Cerebellar nuclear complex (tissue), 1 donor: ENCODE data around the gene CLNS1A.
A peak's percentile ranks its signal among the peaks of the same experiment; 100 is the strongest.
"Not testable (repeated sequence)": the region's sequence is repeated elsewhere in the genome, so short reads cannot be mapped to it uniquely, and the experiment has no call there.

Experiments used
- DNase-seq, 2 experiments: peaks; one replicate each; lab custom pipeline; 2025; lab: John Stamatoyannopoulos, UW

CLNS1A gene, protein sequence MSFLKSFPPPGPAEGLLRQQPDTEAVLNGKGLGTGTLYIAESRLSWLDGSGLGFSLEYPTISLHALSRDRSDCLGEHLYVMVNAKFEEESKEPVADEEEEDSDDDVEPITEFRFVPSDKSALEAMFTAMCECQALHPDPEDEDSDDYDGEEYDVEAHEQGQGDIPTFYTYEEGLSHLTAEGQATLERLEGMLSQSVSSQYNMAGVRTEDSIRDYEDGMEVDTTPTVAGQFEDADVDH

DNA sequence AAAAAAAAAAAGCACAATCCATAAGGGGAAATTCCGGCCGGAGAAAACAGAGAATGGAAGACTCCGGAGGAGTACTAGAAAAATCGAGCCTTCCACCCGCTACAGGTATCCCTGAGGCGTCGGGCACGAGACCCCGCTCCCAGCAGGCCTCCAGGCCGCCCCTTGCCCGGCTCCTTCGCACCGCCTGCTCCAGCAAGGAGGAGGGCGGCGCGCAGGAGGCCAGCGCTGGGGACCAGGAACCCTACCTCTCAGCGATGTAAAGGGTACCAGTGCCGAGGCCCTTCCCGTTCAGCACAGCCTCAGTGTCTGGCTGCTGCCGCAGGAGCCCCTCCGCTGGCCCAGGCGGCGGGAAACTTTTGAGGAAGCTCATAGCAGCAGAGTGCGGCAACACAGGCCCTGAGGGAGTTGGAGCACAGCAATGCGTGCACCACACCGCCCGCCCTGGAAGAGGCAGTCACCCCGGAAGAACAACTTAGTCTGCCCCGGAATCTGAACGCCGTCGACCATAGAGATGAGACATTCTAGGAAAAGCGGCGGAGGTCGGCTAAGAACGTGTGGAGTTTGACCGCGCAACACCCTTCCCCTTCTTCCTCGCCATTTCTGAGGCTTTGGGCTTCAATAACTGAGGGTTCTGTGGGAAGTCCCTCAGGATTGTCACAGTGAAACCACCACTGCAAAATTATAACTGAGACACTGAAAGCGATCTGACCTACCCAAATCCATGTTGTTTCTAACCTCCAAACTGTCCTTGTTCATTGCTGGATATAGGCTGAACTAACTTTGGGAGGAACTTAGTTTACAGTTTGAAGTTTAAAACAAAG lies at the start of gene CLNS1A:
Gene CLNS1A, minus strand, starts transcription at position 450 of the 821 bp plus-strand sequence. Its CDS starts 80 bp downstream, at position 370.
- peak; percentile 55 to 56 for DNase-seq

DNA sequence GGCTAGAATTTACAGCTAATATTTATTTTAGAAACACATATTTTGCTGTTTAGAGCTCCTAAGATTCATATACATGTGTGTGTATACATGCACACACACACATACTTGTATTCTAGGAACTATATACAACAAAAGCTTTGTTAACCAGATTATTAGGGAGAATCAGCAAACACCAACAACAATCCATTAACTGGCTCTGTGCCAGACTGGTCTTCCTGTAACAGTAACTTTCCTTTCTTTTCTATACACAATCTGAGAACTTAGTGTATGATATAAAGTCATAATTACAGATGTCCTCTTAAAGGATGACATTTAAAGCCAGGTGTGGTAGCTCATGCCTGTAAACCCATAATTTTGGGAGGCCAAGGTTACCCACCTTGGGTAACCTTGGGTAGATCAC lies 49.5 kb upstream of the CLNS1A start:
- DNase-seq, result no peak

DNA sequence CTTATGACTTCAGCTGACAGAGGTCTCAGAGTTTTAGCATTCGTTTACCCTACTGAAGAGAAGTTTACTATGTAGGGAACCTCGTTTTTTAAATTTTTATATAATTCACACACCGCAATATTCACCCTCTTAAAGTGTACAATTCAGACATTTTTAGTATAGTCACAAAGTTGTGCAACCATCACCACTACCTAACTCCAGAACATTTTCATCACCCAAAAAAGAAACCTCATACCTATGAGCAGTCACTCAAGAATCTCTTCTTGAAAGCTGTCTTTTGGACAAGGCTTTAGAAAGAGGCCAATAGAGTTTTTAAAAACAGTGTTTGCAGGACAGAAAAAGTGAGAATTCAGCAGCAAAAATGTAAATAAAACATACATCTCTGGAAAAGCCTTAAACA lies 39.5 kb upstream of the CLNS1A start:
- no peak for DNase-seq

DNA sequence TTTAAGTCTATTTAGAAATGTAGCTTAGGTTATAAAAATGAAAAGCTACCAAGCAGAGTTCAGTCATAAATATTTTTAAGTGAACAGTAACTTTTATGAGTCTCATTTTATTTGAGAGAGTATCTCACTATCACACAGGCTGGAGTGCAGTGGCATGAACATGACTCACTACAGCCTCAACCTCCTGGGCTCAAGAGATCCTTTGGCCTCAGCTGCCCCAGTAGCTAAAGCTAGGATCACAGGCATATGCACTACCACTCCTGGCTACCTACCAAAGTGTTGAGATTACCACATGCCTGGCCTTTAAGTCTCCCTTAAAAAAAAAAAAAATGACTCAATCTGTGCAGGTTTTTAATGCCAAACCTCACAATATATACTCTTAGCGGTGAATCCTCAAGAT lies 34.7 kb upstream of the CLNS1A start:
- DNase-seq, result no peak

DNA sequence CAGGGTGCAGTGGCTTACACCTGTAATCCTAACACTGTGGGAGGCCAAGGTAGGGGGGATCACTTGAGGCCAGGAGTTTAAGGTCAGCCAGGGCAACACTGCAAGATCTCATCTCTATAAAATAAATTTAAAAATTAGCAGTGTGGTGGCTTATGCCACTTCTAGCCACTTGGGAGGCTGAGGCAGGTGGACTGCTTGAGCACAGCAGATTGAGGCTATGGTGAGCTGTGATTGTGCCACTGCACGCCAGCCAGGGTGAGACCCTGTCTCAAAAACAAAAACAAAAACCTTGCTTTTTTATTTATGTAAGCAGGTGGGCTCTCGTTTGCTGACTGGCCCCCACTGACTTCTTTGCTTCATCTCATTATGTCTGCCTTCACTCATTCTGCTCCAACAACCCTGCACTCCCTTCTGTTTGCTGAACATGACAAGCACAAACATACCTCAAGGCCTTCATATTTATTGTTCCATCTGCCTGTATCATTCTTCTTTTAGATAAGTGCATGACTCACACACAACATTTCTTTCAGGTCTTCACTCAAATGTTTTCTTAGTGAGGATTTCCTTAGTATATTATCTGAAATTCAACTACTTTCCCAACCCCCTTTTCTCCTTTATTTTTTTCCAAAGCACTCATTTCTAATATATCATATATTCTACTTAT lies 32.4 kb upstream of the CLNS1A start:
- DNase-seq, result no peak

DNA sequence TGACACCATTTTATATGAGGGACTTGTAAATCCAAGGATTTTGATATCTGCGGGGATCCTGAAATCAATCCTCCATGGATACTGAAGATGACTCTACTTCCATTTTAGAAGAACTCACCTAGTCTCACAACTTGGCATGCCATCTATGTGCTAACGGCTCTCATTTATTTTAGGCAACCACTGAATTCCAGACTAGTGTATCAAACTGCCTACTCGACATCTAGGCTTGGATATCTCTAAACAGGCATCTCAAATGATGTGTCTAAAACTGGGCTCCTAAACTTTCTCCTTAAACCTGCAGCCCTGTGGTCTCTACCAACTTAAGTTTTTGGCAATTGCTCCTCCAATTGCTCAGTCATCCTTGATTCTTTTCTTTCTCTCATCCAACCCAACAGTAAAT lies 31.2 kb upstream of the CLNS1A start:
- DNase-seq, result no peak

DNA sequence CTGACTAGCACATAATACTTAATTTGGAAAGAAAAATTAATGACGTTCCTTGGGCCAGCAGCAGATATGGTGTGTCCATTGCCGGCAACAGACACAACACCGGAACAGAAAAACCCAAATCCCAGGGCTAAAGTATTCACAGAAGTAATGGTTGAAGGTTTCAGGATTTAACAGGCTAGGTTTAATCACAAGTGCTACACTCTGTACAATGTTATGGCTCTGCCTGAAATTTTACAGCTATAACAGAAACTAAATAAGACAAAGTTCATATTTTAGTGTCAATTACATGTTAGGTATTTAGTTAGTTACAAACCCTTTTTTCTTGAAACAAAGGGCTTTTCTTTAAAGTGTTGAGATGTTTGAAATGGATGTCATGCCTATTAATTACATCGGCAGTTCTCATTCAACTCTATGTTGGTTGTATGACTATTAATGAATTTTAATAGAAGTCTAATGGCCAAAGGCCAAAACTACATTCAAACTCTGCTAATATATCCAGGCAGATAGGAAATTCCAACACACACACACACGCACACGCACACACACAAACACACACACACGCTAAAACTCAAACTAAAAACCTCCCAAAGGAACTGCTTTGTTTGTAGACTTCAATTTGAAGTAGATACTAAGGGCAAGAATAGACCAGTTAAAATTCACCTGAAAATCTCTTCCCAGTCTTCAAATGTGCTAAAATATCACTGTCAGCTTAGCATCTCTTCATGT lies 27.8 kb upstream of the CLNS1A start:
- no peak for DNase-seq

DNA sequence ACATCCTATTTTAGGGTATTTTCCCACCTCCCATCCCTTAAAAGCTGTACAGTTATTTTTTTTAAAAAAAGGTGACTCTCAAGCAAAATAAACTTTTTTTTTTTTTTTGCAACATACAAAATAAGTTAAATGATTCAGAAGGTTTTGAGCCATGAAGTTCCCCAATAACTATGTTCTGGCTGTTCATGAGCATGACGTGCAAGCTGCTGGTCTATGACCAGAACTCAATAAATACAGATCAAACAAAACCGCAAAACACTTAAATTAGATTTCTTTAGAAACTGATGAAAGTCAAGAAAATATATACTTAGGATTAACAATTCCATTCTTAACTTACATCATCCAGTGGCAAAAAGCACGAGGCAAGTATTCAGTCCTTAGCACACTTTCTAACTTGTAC lies 24.1 kb upstream of the CLNS1A start:
- no peak for DNase-seq

DNA sequence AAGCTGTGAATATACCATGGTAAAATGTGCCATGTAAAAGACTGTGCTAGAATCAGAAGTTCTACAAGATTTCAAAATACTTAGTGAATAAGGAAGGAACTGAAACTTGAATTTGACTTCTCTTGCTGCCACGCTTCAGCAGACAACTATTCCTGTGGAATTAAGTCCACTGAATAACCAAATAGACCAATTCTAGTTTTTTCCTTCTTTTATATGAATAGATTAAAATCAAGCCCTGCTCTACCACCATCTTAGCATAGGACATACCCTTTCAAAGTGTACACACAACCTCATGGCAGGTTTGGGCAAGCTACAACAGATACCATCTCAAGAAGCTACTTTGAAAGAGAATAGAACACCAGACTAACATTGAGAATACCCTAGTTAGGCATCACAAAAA lies 23.4 kb upstream of the CLNS1A start:
- DNase-seq, result no peak

DNA sequence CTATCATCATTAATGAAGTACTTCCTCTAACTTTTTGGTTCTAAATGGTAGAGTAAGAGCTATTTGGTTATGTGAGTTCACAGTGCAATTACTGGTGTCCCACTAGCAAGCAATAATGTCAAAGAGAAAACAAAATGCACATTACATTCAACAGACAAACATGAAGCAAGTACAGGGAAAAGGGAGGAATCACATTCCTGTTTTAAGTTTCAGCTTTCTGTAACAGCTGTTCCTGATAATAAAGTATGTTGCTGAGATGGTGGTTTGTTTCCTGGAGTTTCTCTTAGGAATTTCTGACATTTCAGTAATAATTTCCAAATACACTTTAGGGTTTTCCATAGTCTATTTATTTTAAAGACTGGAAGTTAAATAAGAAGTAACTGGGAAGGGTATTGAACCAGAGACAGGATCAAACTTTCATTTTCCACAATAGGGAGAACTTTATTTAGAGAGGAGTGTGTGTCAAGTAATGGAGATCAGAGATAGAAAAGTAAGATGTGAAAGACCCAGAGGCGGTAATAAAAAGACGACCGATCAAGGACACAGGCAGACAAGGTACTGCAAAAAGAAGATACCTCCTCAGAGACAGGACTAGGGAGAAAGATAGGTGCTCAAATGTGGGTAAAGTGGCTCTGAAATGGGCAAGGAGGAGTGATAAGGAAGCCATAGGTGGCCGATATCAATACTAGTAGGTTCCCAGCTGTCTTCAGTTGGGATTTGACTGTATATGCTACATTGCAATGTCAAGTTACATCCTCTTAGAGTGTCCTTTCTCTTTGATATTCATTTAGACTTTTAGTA lies 20.8 kb upstream of the CLNS1A start:
- no peak for DNase-seq

DNA sequence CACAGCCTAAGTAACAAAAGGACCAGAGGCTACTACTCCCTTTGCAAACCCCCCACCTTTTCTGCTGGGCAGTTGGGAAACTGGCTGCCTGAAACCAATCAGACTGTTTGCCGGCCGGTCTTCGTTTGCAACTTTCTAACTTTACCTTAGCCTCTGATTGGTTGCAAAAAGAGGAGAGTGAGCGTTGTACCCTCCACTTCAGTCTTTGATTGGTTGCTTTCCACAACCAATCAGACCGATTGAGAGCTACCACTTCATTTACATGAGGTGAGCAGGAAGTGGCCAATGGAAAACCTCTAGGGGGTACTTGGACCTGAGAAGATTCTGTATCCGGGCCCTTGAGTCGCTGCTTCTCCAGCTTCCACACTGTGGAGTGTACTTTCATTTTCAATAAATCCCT lies 18.8 kb upstream of the CLNS1A start:
- no peak for DNase-seq

DNA sequence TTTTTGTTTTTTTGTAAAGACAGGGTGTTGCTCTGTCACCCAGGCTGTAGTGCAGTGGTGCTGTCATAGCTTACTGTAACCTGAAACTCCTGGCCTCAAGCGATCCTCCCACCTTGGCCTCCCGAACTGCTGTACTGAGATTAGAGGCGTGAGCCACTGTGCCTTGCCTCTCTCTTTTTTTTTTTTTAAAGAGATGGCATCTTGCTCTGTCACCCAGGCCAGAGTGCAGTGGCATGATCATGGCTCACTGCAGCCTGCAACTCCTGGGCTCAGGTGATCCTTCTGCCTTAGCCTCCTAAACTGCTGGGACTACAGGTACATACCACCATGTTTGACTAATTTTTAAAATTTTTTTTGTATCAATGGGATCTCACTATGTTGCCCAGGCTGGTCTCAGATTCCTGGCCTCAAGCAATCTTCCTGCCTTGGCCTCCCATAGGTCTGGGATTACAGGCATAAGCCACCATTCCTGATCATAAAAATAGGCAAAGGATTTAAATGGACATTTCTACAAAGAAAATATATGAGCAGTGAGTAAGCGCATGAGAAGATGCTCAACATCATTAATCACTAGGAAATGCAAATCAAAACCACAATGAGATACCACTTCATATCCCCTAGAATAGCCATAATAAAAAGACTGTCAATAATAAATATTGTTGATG lies 17.3 kb upstream of the CLNS1A start:
- no peak for DNase-seq

DNA sequence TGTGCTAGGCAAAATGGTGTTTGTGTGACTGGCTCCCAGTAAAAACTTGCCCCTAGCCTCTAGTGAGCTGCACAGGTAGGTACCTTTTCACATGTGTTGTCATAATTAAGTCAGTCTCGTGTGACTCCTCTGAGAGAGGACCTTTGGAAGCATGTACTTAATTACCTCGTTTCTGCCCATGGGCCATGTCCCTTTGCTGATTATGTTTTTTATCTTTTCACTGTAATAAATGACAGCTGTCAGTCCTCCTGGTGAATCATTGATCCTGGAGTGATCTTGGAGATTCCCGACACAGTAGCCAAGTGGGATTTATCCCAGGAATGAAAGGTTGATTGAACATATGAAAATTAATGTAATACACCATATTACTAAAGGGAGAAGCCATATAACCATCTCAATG lies 12.5 kb upstream of the CLNS1A start:
- no peak for DNase-seq

DNA sequence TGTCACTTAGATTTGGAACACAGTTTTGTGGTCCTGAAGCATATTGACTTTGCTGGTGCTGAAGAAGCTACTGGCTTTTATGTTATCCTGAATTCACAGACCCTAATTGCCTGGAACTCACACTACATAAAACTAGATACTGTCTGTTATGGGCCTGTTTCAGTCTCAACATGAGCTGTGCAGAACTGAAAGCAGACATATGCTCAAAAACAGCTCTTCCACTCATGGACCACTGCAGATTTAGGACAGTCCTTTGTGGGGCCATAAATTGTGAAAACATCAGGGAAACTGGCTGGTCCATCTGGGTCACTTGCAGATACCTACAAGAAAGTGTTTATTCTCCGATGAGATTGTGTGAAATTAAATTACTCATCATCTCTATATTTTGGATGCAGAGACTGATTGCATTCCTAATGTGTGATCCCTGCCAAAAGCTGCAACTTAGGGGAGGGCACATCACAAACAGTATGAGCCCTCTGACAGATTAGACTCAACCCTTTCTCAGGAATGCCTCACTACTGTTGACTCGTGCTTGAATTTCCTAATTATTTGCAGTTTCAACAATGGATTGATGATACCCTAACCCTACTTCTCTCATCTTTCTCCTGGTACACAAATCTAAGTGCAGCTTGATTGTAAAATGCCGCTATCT lies 10.2 kb upstream of the CLNS1A start:
- no peak for DNase-seq

DNA sequence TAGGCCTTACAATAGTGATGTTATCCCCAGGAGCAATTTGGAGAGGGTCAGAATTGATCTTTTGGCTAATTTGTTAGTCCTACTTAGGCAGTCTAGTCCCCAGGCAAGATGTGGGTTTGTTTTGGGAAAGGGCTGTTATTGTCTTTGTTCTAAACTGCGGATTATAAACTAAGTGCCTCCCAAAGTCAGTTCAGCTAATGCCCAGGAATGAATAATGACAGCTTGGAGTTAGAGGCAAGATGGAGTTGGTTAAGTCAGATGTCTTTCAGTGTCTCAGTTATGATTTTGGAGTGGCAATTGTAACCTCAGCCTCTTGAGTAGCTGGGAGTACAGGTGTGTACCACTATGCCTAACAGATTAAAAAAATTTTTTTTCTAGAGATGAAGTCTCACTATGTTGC lies 7.3 kb upstream of the CLNS1A start:
- no peak for DNase-seq

DNA sequence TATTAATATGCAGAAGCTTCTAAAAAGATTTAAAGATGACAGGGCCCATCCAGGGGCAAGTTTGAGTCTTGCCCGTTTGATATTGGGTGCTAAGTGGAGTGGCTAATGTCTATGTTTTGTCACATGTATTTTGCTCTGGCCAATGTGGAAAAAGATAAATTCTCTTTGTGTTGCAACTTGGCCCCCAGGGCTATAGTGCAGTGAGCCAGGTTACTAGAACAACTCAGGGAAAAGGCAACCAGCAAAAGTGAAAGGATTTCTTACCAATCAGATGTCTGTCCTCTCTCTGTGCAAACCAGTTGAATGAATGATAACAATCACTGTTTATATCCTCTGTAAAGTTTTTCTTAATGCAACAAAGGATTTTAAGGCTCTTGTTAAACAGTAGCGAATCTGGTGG lies 4.6 kb upstream of the CLNS1A start:
- no peak for DNase-seq

DNA sequence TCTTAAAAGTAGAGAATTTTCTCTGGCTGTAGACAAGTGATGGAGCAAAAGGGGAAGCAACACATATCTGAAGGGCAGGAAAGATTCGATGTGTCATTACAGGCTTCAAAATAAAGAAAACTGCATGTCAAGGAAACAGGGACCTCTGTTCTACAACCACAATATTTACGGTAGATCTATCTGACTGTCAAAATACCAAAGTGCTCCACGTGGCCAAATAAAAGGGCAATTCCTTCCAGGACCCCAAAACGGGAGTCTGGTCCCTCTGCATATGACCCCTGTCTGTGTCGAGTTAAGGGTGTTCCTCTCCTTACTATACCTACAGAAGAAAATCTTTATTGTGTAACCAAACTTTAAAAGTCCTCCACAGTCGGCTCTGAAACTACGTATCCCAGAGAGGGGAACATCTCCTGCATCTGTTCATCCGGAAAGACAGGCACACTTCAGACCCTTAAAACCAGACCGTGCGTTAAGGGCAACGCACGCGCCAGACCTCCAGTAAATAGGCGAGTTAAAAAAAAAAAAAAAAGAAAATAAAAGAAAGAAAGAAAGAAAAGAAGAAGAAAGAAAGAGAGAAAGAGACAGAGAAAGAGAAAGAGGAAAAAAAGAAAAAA lies 756 bp downstream of the CLNS1A start:
- DNase-seq, result no peak

DNA sequence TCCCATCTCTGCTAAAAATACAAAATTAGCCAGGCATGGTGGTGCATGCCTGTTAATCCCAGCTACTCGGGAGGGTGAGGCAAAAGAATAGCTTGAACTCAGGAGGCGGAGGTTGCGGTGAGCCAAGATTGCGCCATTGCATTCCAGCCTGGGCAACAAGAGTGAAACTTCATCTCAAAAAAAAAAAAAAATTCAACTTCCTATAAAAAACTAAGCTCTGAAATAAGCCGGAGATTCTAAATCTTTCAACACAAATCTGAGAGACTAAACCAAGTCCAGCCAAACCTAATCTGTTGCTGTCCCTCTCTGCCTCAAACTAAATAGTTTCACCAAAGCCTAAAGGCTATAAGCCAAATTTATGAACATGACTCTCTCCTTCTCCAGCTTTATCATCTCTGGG lies 3.7 kb downstream of the CLNS1A start:
- DNase-seq, result not testable (repeated sequence)

DNA sequence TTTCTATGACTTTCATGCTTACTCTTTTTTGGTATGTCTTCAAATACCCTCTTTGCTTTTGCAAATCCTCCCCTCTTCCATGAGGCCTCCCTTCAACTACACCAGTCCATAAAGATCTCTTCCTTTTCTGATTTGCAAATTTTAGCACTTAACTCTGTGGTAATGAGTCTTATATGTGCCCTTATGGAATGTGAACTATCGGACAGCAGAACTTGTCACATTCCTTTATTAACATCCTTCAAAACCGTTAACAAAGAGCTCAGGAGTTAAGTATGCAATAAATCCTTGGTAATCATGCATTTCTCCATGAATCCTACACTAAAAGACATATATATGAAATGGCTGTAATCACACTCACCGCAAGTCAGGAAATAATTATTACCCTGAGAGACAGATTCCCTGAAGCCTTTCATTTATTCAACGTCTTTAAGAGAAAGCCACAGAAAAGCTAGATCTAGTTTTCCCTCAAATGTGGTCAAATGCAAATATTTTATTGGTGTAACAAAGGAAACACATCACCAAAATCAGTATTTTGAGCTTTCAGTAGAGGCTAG lies 7.4 kb downstream of the CLNS1A start:
- DNase-seq, result no peak
